Upper lobe of left lung (tissue), 6 donors: ENCODE measurements around the gene LIX1L. TPM values are rescaled to one million over a fixed set of nuclear protein-coding genes. Genes with fewer than 3 reads are reported as not detected.

Source experiments
- ATAC-seq, 2 donors: fragments of 200-7000 bp; cut with Tn5 transposase; one replicate each; pipeline ENCODE4 v1.9.1; 2022; ENCODE audit warnings: mild to moderate bottlenecking in 2 of 2, moderate library complexity in 2 of 2; ENCODE audit not compliant: low FRiP score in 2 of 2
- DNase-seq, 2 donors: peaks; one replicate each; pipeline ENCODE4 v3.0.0-alpha.2; 2019 to 2020
- H3K27ac ChIP-seq, 4 donors: fragments of 200-600 bp; sonication (generic); one replicate each; pipeline ENCODE4 v1.5.1; 2016 to 2019
- H3K27me3 ChIP-seq, 4 donors: fragments of 200-600 bp; sonication (generic); one replicate each; pipeline ENCODE4 v1.5.1; 2017 to 2019
- H3K36me3 ChIP-seq, 4 donors: fragments of 200-600 bp; sonication (generic); one replicate each; pipeline ENCODE4 v1.5.1; 2016 to 2019
- H3K4me1 ChIP-seq, 4 donors: fragments of 200-600 bp; sonication (generic); one replicate each; pipeline ENCODE4 v1.5.1; 2018 to 2019
- H3K4me3 ChIP-seq, 4 donors: fragments of 200-600 bp; sonication (generic); one replicate each; pipeline ENCODE4 v1.5.1; 2017 to 2019; ENCODE audit warnings: mild to moderate bottlenecking in 2 of 4, moderate library complexity in 1 of 4
- H3K9me3 ChIP-seq, 4 donors: fragments of 200-600 bp; sonication (generic); one replicate each; pipeline ENCODE4 v1.5.1; 2018 to 2019
- CTCF ChIP-seq, 6 experiments: fragments of 450-650 bp in 4 of 6; fragments of 200-600 bp in 2 of 6; sonication (generic) in 2 of 6; IDR thresholded peaks; one replicate each; pipeline ENCODE4 v1.5.1; 2016 to 2019; ENCODE audit warnings: antibody characterized with exemption in 6 of 6
- EP300 ChIP-seq, 4 donors: sonication (generic); formaldehyde crosslinking; IDR thresholded peaks; one replicate each; pipeline ENCODE4 v1.5.1; 2017; ENCODE audit warnings: antibody characterized with exemption in 4 of 4, control low read depth in 2 of 4
- POLR2A ChIP-seq, 4 donors: fragments of 450-650 bp; IDR thresholded peaks; one replicate each; pipeline ENCODE4 v1.5.1; 2016 to 2017; ENCODE audit warnings: antibody characterized with exemption in 4 of 4, mild to moderate bottlenecking in 2 of 4
- POLR2AphosphoS5 ChIP-seq, 2 donors: sonication (generic); formaldehyde crosslinking; IDR thresholded peaks; one replicate each; pipeline ENCODE4 v1.5.1; 2017; ENCODE audit warnings: antibody characterized with exemption in 2 of 2
- WGBS, 2 donors: methylation state at CpG; one replicate each; pipeline ENCODE4 v1.1.5; 2017 to 2018; 5-methylcytosine and 5-hydroxymethylcytosine counted together
- total RNA-seq, 6 donors: library from RNA; depleted of rRNA in 4 of 6; stranded (reverse); fragments of >200 nt in 4 of 6; gene quantifications; one replicate each; pipeline versions ENCODE4 v1.1.0 to v1.2.1, GENCODE V29; 2016 to 2021
- donor health status: DM: no; HTN: no; CAD: no; lungs with moderate emphysema.
- donor health status: DM: no; HTN: yes; CAD: no; lungs with severe emphysema.

Gene LIX1L
- total RNA-seq, 6 donors from 2014 or later = 5.2 to 35.6 (median 16.5) TPM

GRCh38 chr1:145906954-145907753 lies 50.7 kb downstream of the LIX1L start:
- no peak for ATAC-seq
- no peak overlapping the region for H3K4me3 ChIP-seq
- peaks cover 11 to 18% (median 14%) of the 10 kb centered on the region in 4 donors for H3K4me1 ChIP-seq
- no peaks in the 10 kb centered on the region for H3K9me3 ChIP-seq
- WGBS, 2 donors = 74 to 84% methylated on average over 10 of the region's 10 CpGs
- H3K27me3 ChIP-seq = no peaks in the 10 kb centered on the region
- H3K36me3 ChIP-seq = peaks cover 4 to 31% (median 17%) of the 10 kb centered on the region in 4 donors
- TF ChIP-seq POLR2A (IDR thresholded peaks at IDR 0.05) (no peak), EP300 (IDR thresholded peaks at IDR 0.05) (no peak), POLR2AphosphoS5 (IDR thresholded peaks at IDR 0.05) (peak in 1 of 2 donors; percentile 7), CTCF (IDR thresholded peaks at IDR 0.05) (no peak)
- H3K27ac ChIP-seq = peak overlapping the region; percentile 36 to 77 (median 66)
- DNase-seq = no peak

GRCh38 chr1:145901312-145902021 lies 56.4 kb downstream of the LIX1L start:
- peaks cover 0 to 56% (median 7%) of the 10 kb centered on the region in 4 donors for H3K36me3 ChIP-seq
- ATAC-seq (no peak), DNase-seq (no peak)
- WGBS, 2 donors = 85 to 90% methylated on average over 12 of the region's 12 CpGs
- TF ChIP-seq CTCF (IDR thresholded peaks at IDR 0.05) (no peak), POLR2AphosphoS5 (IDR thresholded peaks at IDR 0.05) (no peak), EP300 (IDR thresholded peaks at IDR 0.05) (no peak), POLR2A (IDR thresholded peaks at IDR 0.05) (no peak)
- no peaks in the 10 kb centered on the region for H3K27me3 ChIP-seq
- no peak overlapping the region for H3K4me3 ChIP-seq
- no peaks in the 10 kb centered on the region for H3K4me1 ChIP-seq
- no peak overlapping the region for H3K27ac ChIP-seq
- H3K9me3 ChIP-seq = no peaks in the 10 kb centered on the region

- DNase-seq (no peak), ATAC-seq (no peak)
- 83 to 97% methylated on average over 5 of the region's 5 CpGs for WGBS, 2 donors
- Histone ChIP-seq H3K4me3 (no peak overlapping the region), H3K36me3 (peaks cover 0 to 46% (median 7%) of the 10 kb centered on the region in 4 donors), H3K27ac (no peak overlapping the region), H3K9me3 (no peaks in the 10 kb centered on the region), H3K4me1 (no peaks in the 10 kb centered on the region), H3K27me3 (no peaks in the 10 kb centered on the region)
- no peak for TF ChIP-seq POLR2AphosphoS5 (IDR thresholded peaks at IDR 0.05)
- no peak for TF ChIP-seq POLR2A (IDR thresholded peaks at IDR 0.05)
- no peak for TF ChIP-seq CTCF (IDR thresholded peaks at IDR 0.05)
- TF ChIP-seq EP300 (IDR thresholded peaks at IDR 0.05) = no peak
Measured at GRCh38 chr1:145898756-145899155, 59.1 kb downstream of the LIX1L start.

GRCh38 chr1:145897969-145898368 lies 59.8 kb downstream of the LIX1L start:
- Histone ChIP-seq H3K27me3 (no peaks in the 10 kb centered on the region), H3K27ac (no peak overlapping the region), H3K9me3 (no peaks in the 10 kb centered on the region), H3K36me3 (peaks cover 0 to 46% (median 7%) of the 10 kb centered on the region in 4 donors), H3K4me1 (peaks cover 2 to 4% (median 3%) of the 10 kb centered on the region in 4 donors), H3K4me3 (no peak overlapping the region)
- ATAC-seq = no peak
- 85 to 88% methylated on average over 1 of the region's 1 CpG for WGBS, 2 donors
- DNase-seq = no peak
- TF ChIP-seq POLR2AphosphoS5 (IDR thresholded peaks at IDR 0.05) (no peak), POLR2A (IDR thresholded peaks at IDR 0.05) (no peak), EP300 (IDR thresholded peaks at IDR 0.05) (no peak), CTCF (IDR thresholded peaks at IDR 0.05) (no peak)
